GM18517 (cell line): ENCODE measurements around the gene ZSWIM4.
"Not testable (repeated sequence)": the region's sequence is repeated elsewhere in the genome, so short reads cannot be mapped to it uniquely, and the experiment has no call there.

Source experiments
- ATAC-seq: cut with Tn5 transposase; IDR thresholded peaks from one replicate; pipeline ENCODE4 v1.9.1; 2021; ENCODE audit warnings: mild to moderate bottlenecking, moderate library complexity; ENCODE audit not compliant: unreplicated experiment

Gene ZSWIM4

GRCh38 chr19:13774217-13775191 is 20.7 kb upstream of the ZSWIM4 start, which contains the start of gene C19orf53:
TSS of gene C19orf53 (plus strand) at chr19:13774456. CDS start at chr19:13774478, 22 bp downstream.
- peak; percentile 71 for ATAC-seq

- ATAC-seq: no peak
These were observed 16.8 kb upstream of the ZSWIM4 start for GRCh38 chr19:13778398-13778797.

- ATAC-seq: no peak
These were observed 16.4 kb upstream of the ZSWIM4 start for GRCh38 chr19:13778847-13779246.

- ATAC-seq: not testable (repeated sequence)
These were observed 15.4 kb upstream of the ZSWIM4 start for GRCh38 chr19:13779794-13780193.

DNA sequence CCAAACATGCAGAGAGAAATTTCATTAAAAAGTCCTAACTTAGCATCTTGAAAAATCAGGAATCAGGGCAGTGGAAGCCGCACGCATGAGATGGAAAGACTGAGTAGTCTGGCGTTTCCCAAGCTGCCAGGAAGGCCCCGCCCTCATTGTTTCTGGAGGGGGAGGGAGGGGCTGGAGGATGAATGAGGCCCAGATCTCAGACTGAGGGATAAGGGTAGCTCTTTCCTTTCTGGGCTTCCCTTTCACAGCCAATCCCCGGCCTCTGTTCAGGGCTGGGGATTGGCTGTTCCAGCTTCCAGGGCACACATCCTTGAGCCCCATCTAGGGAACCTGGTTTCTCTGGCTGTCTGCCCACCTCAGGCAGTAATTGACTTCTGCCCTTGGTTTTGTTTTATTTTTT is 13.7 kb upstream of the ZSWIM4 start:
- no peak for ATAC-seq

DNA sequence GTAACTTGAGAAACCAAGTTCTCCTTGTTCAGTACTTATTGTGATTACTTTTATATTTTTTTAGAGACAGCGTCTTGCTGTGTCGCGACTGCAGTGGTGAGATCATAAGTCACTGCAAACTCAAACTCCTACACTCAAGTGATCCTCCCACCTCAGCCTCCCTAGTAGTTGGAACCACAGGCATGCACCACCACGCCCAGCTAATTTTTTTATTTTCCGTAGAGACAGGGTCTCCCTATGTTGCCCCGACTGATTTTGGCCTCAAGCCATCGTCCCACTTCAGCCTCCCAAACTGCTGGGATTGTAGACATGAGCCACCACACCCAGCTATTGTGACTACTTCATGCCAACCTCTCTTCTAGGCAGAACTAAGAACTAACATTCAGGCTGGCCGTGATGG is 12.7 kb upstream of the ZSWIM4 start:
- ATAC-seq: no peak

- no peak for ATAC-seq
These were observed 11.4 kb upstream of the ZSWIM4 start for GRCh38 chr19:13783565-13784500.

GRCh38 chr19:13784731-13785452 is 10.4 kb upstream of the ZSWIM4 start:
- no peak for ATAC-seq

DNA sequence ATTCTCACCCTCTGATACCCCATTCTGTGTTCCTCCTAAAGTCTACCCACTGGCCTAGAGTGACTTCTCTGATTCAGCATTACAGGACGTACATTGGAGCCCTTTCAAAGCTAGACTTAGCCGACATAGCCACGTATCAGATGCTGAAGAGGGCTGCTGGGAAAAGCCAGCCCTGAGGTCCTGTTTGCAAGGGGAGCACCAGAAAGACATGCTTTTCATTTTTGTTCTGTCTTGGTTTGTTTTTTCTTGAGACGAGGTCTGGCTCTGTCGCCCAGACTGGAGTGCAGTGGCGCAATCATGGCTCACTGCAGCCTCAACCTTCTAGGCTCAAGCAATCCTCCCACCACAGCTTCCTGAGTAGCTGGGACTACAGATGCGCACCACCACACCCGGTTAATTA is 6.3 kb upstream of the ZSWIM4 start:
- no peak for ATAC-seq

DNA sequence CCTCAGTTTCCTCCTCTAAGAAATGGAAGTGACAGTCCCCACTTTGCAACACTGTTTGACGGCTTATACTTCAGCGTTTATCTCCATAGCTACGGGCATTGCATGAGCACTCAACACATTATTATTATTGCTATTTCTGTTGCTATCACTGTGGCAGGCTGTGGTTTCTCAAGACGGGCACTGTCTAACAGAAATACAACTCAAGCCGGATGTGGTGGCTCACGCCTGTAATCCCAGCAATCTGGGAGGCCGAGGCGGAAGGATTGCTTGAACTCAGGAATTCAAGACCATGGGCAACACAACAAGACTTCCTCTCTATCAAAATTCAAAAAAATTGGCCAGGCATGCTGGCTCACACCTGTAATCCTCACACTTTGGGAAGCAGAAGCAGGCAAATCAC is 4.9 kb upstream of the ZSWIM4 start:
- ATAC-seq: no peak

- ATAC-seq: not testable (repeated sequence)
These were observed 1.9 kb upstream of the ZSWIM4 start for GRCh38 chr19:13793317-13793716.

DNA sequence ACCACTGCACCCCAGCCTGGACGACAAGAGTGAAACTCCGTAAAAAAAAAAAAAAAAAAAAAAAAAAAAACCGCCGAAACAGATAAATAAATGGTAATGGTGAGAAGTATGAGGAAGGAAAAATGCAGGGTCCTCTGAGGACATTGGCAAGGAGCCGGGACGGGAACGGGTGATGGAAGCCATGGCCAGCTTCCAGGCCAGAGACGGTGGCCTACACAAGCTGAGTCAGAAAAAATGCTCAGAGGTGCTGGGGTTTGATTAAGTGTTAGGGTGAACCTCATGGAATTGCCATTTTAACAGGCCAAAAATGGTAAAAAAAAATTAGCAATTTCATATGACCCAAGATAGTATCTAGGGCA is 866 bp upstream of the ZSWIM4 start:
- ATAC-seq: no peak

GRCh38 chr19:13795595-13796300 is 505 bp downstream of the ZSWIM4 start:
- ATAC-seq: peak; percentile 26

GRCh38 chr19:13796301-13797057 is 1.2 kb downstream of the ZSWIM4 start:
- ATAC-seq: no peak

GRCh38 chr19:13797058-13797440 is 1.8 kb downstream of the ZSWIM4 start:
- ATAC-seq: no peak

DNA sequence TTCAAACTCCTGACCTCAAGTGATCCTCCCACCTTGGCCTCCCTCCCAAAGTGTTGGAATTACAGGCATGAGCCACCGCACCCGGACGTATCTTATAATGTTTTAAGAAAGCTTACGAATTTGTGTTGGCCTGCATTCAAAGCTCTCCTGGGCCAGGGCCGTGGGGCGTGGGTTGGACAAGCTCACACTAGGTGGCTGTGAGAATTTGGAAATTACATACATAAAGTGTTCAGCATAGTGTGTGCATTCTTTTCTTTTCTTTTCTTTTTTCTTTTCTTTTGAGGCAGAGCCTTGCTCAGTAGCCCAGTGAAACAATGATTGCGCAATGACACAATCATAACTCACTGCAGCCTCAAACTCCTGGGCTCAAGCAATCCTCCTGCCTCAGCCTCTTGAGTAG is 2.6 kb downstream of the ZSWIM4 start:
- no peak for ATAC-seq

GRCh38 chr19:13799669-13800068 is 4.4 kb downstream of the ZSWIM4 start:
- ATAC-seq: no peak

- ATAC-seq: no peak
These were observed 7.8 kb downstream of the ZSWIM4 start for GRCh38 chr19:13803038-13803437.

- ATAC-seq: no peak
These were observed 9.8 kb downstream of the ZSWIM4 start for GRCh38 chr19:13804830-13805683.
